ENCODE results near the gene CYP26B1.

DNA sequence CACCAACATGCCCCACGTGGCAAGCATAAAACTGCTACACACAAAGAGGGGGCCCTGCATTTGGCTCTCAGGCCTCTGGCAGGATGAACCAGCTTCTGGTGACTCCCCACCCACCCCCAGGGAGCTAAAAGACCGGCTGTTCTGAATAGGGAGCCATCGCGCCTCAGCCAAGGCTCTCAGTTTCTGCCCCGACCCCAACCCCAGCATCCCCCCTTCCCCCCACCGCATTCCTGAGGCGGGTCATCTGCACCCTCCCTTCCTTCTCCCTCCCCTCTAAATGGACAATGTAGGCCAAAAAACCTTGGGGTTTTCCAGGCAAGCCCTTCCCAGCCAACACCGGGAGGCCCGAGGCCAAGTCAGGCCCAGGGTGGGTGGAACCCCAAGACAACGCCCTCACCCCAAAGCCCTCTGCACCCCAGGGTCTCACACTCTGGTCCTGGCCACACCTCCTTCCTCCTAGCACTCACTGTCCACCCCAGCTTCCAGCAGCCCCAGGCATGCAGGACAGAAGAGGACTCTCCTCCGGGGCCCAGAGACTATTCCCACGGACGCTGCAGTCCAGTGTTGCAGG is 5.7 kb downstream of the CYP26B1 start:
- TF ChIP-seq MAFK (IDR thresholded peaks at IDR 0.05; ENCODE audit: low read depth, low read length): no peak
- TF ChIP-seq POLR2A (IDR thresholded peaks at IDR 0.05; ENCODE audit: control extremely low read depth in 1 of 2, low read depth in 2 of 2, low read length in 2 of 2): no peak
- no peak for TF ChIP-seq RXRA (IDR thresholded peaks at IDR 0.05; ENCODE audit: insufficient read depth, low read depth, low read length)

All from H1 (cell line).